ENCODE data around the gene SLC11A2.

DNA sequence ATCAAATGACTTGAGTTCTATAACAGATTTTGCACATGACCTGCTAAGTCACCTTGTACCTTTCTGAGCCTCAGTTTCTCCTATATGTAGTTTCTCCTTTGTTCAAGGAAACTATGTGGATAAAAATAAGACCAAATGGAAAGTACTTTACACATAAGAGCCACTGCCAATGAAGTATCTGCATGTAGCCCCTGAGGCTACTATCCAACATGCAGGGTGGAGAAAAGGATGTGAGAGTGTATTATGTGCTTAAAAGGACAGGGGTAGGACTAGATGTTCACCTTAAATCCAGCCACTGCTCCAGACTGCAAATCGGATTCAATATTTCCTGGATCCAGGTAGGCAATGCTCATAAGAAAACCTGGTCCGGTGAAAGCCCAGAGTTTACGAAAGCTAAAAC lies 21.2 kb downstream of the SLC11A2 start:
- TF ChIP-seq POLR2AphosphoS5 (IDR thresholded peaks at IDR 0.05) (no peak), POLR2A (IDR thresholded peaks at IDR 0.05) (no peak), EP300 (IDR thresholded peaks at IDR 0.05) (no peak)
- TF ChIP-seq, protein P1, sequence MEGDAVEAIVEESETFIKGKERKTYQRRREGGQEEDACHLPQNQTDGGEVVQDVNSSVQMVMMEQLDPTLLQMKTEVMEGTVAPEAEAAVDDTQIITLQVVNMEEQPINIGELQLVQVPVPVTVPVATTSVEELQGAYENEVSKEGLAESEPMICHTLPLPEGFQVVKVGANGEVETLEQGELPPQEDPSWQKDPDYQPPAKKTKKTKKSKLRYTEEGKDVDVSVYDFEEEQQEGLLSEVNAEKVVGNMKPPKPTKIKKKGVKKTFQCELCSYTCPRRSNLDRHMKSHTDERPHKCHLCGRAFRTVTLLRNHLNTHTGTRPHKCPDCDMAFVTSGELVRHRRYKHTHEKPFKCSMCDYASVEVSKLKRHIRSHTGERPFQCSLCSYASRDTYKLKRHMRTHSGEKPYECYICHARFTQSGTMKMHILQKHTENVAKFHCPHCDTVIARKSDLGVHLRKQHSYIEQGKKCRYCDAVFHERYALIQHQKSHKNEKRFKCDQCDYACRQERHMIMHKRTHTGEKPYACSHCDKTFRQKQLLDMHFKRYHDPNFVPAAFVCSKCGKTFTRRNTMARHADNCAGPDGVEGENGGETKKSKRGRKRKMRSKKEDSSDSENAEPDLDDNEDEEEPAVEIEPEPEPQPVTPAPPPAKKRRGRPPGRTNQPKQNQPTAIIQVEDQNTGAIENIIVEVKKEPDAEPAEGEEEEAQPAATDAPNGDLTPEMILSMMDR (IDR thresholded peaks at IDR 0.05), result no peak
